Endothelial cell of umbilical vein (primary cell): ENCODE measurements around the gene CDC14B. TPM values are rescaled to one million over a fixed set of nuclear protein-coding genes. Genes with fewer than 3 reads are reported as not detected.
"Not testable (repeated sequence)": the region's sequence is repeated elsewhere in the genome, so short reads cannot be mapped to it uniquely, and the experiment has no call there.

ENCODE experiments used
- BruUV-seq: library from RNA; stranded (reverse); fragments of 400-500 nt; replicated peaks from 2 replicates; lab custom pipeline; 2021; lab: Mats Ljungman, UMichigan
- CTCF ChIA-PET: fragments of 300-600, 350-600 bp; sonication (Branson Sonifier 250); formaldehyde crosslinking; loops from one replicate; lab custom pipeline; 2021; ENCODE audit warnings: antibody characterized with exemption, inconsistent platforms; lab: Charles Lee
- POLR2A ChIA-PET: fragments of 300-600, 350-600 bp; sonication (Branson Sonifier 250); formaldehyde crosslinking; loops from one replicate; lab custom pipeline; 2021; ENCODE audit warnings: antibody characterized with exemption, inconsistent platforms; lab: Charles Lee
- DNase-seq: peaks from one replicate; pipeline ENCODE4 v3.0.0-alpha.2; 2011; ENCODE audit warnings: low read depth, low spot score
- FAIRE-seq: peaks from 2 replicates; lab custom pipeline; 2011; peaks lifted over from hg19 to GRCh38; lab: Jason Lieb, UNC
- H2AFZ ChIP-seq: 2 replicates; pipeline ENCODE4 v1.6.0; 2012; ENCODE audit warnings: low read depth, low read length, control low read depth, inconsistent platforms
- H3K27ac ChIP-seq: 2 replicates; pipeline ENCODE4 v1.5.1; 2011; ENCODE audit warnings: low read depth, mild to moderate bottlenecking, control low read depth, low read length, moderate library complexity; ENCODE audit not compliant: insufficient read depth
- H3K27me3 ChIP-seq, 2 experiments: 2 replicates each; pipeline versions ENCODE4 v1.6.0 to v1.6.1; 2011; ENCODE audit warnings: low read length in 2 of 2, mixed read lengths in 1 of 2; ENCODE audit not compliant: control insufficient read depth in 2 of 2, insufficient read depth in 2 of 2
- H3K36me3 ChIP-seq, 2 experiments: 2 replicates in 1 of 2; 3 replicates in 1 of 2; pipeline ENCODE4 v1.5.1; 2011; ENCODE audit warnings: low read length in 2 of 2, mild to moderate bottlenecking in 1 of 2, moderate library complexity in 1 of 2; ENCODE audit not compliant: control insufficient read depth in 2 of 2, insufficient read depth in 2 of 2; ENCODE audit errors: extremely low read depth in 1 of 2
- H3K4me1 ChIP-seq: 3 replicates; pipeline ENCODE4 v1.5.1; 2011; ENCODE audit warnings: mild to moderate bottlenecking, low read length; ENCODE audit not compliant: control insufficient read depth, insufficient read depth; ENCODE audit errors: extremely low read depth
- H3K4me2 ChIP-seq: 2 replicates; pipeline ENCODE4 v1.6.1; 2011; ENCODE audit warnings: low read length, control low read depth, mixed read lengths; ENCODE audit not compliant: insufficient read depth
- H3K4me3 ChIP-seq, 3 experiments: fragments of 200-600 bp in 1 of 3; sonication (generic), shearing (Covaris generic) in 1 of 3; replicated peaks in 1 of 3; 2 replicates each; pipeline ENCODE4 v1.5.1; 2011 to 2016; ENCODE audit warnings: control low read depth in 3 of 3, low read length in 3 of 3, mild to moderate bottlenecking in 2 of 3, inconsistent platforms in 1 of 3, low read depth in 1 of 3, moderate library complexity in 1 of 3; ENCODE audit not compliant: insufficient read depth in 1 of 3
- H3K79me2 ChIP-seq: 2 replicates; pipeline ENCODE4 v1.6.0; 2012; ENCODE audit warnings: low read length, inconsistent platforms; ENCODE audit not compliant: control insufficient read depth, insufficient read depth
- H3K9ac ChIP-seq: replicated peaks from 2 replicates; pipeline ENCODE3; 2011; ENCODE audit warnings: low read length, control low read depth; ENCODE audit not compliant: insufficient read depth; ENCODE audit errors: extremely low read depth
- H3K9me1 ChIP-seq: replicated peaks from 3 replicates; pipeline ENCODE4 v1.6.0; 2011; ENCODE audit warnings: mild to moderate bottlenecking, low read length; ENCODE audit not compliant: control insufficient read depth, insufficient read depth; ENCODE audit errors: extremely low read depth
- H3K9me3 ChIP-seq: replicated peaks from 2 replicates; pipeline ENCODE4 v1.5.1; 2012; ENCODE audit warnings: low read length, inconsistent platforms; ENCODE audit not compliant: control insufficient read depth, insufficient read depth
- H4K20me1 ChIP-seq: replicated peaks from 2 replicates; pipeline ENCODE3; 2011; ENCODE audit warnings: mild to moderate bottlenecking, low read length; ENCODE audit not compliant: control insufficient read depth, insufficient read depth; ENCODE audit errors: extremely low read depth
- CTCF ChIP-seq, 2 donors: IDR thresholded peaks; 1 replicate in 1 of 2; 2 replicates in 1 of 2; pipeline ENCODE4 v1.5.1; 2011; ENCODE audit warnings: low read length in 2 of 2, mild to moderate bottlenecking in 2 of 2, moderate library complexity in 2 of 2, control low read depth in 1 of 2, inconsistent platforms in 1 of 2, low read depth in 1 of 2; ENCODE audit not compliant: insufficient read depth in 1 of 2; ENCODE audit errors: extremely low read depth in 1 of 2
- EZH2 ChIP-seq: IDR thresholded peaks from 2 replicates; pipeline ENCODE4 v1.6.1; 2012; ENCODE audit warnings: borderline replicate concordance, low read depth, mild to moderate bottlenecking, moderate library complexity, low read length, inconsistent platforms; ENCODE audit not compliant: severe bottlenecking
- FOS ChIP-seq: IDR thresholded peaks from 2 replicates; pipeline ENCODE4 v1.6.1; 2011; ENCODE audit warnings: mild to moderate bottlenecking, low read length, moderate library complexity, borderline replicate concordance; ENCODE audit not compliant: insufficient read depth
- GATA2 ChIP-seq: IDR thresholded peaks from 2 replicates; pipeline ENCODE4 v1.7.0; 2011; ENCODE audit warnings: low read depth, mild to moderate bottlenecking, moderate library complexity, mixed read lengths, low read length; ENCODE audit not compliant: insufficient read length, insufficient read depth
- JUN ChIP-seq: IDR thresholded peaks from 2 replicates; pipeline ENCODE4 v1.6.1; 2011; ENCODE audit warnings: borderline replicate concordance, low read depth; ENCODE audit not compliant: insufficient read length, insufficient read depth
- MAX ChIP-seq: IDR thresholded peaks from 2 replicates; pipeline ENCODE4 v1.6.1; 2011; ENCODE audit not compliant: insufficient read depth, insufficient read length
- MYC ChIP-seq: IDR thresholded peaks from one replicate; pipeline ENCODE4 v1.6.1; 2011; ENCODE audit warnings: mild to moderate bottlenecking, low read depth, low read length
- POLR2A ChIP-seq: IDR thresholded peaks from 2 replicates; pipeline ENCODE4 v1.6.1; 2012; ENCODE audit warnings: low read depth, mild to moderate bottlenecking, control low read depth, low read length
- POLR2AphosphoS5 ChIP-seq: IDR thresholded peaks from 2 replicates; pipeline ENCODE4 v1.6.1; 2012; ENCODE audit warnings: low read depth, mild to moderate bottlenecking, control low read depth, low read length, moderate library complexity; ENCODE audit not compliant: insufficient read depth
- dilution Hi-C: fragments of 300-500 bp; cut with MboI; formaldehyde crosslinking; loops from one replicate; pipeline ENCODE4 v1.15.0; 2019; ENCODE audit warnings: low sequenced_read_pairs; ENCODE audit not compliant: extremely low pct_ligation_motif_present
- intact Hi-C: fragments of 100-400 bp; cut with micrococcal nuclease; formaldehyde crosslinking; loops from one replicate; pipeline ENCODE4 v1.10.0; 2022
- polyA plus RNA-seq, 4 experiments: library from polyadenylated mRNA; depleted of rRNA in 3 of 4; stranded (reverse) in 3 of 4; unstranded in 1 of 4; fragments of >200 nt; gene quantifications; 2 replicates each; pipeline versions ENCODE4 v1.2.1 to v1.2.3, GENCODE V29; 2011 to 2012; ENCODE audit warnings: missing spikeins in 1 of 4
- total RNA-seq: library from RNA; stranded (reverse); gene quantifications from 2 replicates; pipeline ENCODE4 v1.2.3, GENCODE V29; 2021

CDC14B gene
- total and polyA plus RNA-seq, 2 donors (not counting 3 experiments of a cell fraction or from before 2014, with no cell fraction given): 0.39 to 0.93 TPM

GRCh38 chr9:96503918-96504317 is 115.7 kb downstream of the CDC14B start:
- H3K27ac ChIP-seq: no peak overlapping the region
- ChIA-PET CTCF (no interaction called here), POLR2A (no interaction called here)
- no peaks in the 10 kb centered on the region for H3K27me3 ChIP-seq
- intact Hi-C loops (no loop called here), dilution Hi-C loops (no loop called here)
- no peaks in the 10 kb centered on the region for H3K36me3 ChIP-seq
- H3K79me2 ChIP-seq: no peaks in the 10 kb centered on the region
- H3K9me1 ChIP-seq: no peaks in the 10 kb centered on the region
- H3K4me2 ChIP-seq: no peak overlapping the region
- H4K20me1 ChIP-seq: no peaks in the 10 kb centered on the region
- TF ChIP-seq EZH2 (no peak), GATA2 (no peak), MYC (no peak), POLR2A (no peak), CTCF (IDR thresholded peaks at IDR 0.05; ENCODE audit: extremely low read depth in 1 of 2, insufficient read depth in 1 of 2, low read depth in 1 of 2, low read length in 2 of 2) (no peak), JUN (no peak), MAX (no peak), POLR2AphosphoS5 (no peak), FOS (no peak)
- FAIRE-seq (no peak), DNase-seq (no peak)
- no TSS peak for BruUV-seq
- H3K9me3 ChIP-seq: no peaks in the 10 kb centered on the region
- H3K4me1 ChIP-seq: peaks cover 3% of the 10 kb centered on the region
- no peak overlapping the region for H2AFZ ChIP-seq
- no peak overlapping the region for H3K4me3 ChIP-seq
- no peak overlapping the region for H3K9ac ChIP-seq

- dilution Hi-C loops, FAIRE-seq: not testable (repeated sequence)
Measured at GRCh38 chr9:96503374-96503748, 116.3 kb downstream of the CDC14B start.

More at GRCh38 chr9:96503374-96503748, 116.3 kb downstream of the CDC14B start:
- H4K20me1 ChIP-seq, H2AFZ ChIP-seq, H3K9ac ChIP-seq, intact Hi-C loops, H3K36me3 ChIP-seq, H3K9me1 ChIP-seq, BruUV-seq, H3K27me3 ChIP-seq, H3K4me3 ChIP-seq, H3K79me2 ChIP-seq, POLR2A ChIA-PET, CTCF ChIA-PET, H3K4me1 ChIP-seq, DNase-seq, H3K4me2 ChIP-seq, H3K27ac ChIP-seq, H3K9me3 ChIP-seq: not testable (repeated sequence)
